ENCODE results near the gene TMEM151B. TPM values are rescaled to one million over a fixed set of nuclear protein-coding genes. Genes with fewer than 3 reads are reported as not detected.

The TMEM151B gene
- total and polyA plus RNA-seq, 11 donors: 0.21 to 5.3 (median 0.45) TPM; not detected in 4

GRCh38 chr6:44245912-44246662 lies 24.2 kb upstream of the TMEM151B start:
- no peaks in the 10 kb centered on the region for H3K27me3 ChIP-seq
- intact Hi-C loops (cut with DNase I): loop anchor here in 2 of 10 donors (1.0 to 10.0 kb wide), 3 partner anchors 25 to 611 kb away; partner anchors contain the start of genes MAD2L1BP (in 1 of the 2) and VEGFA (in 1 of the 2)
- peak overlapping the region; percentile 69 to 98 (median 81) for H3K4me3 ChIP-seq
- H3K9me3 ChIP-seq: no peaks in the 10 kb centered on the region
- TF ChIP-seq, protein P1, sequence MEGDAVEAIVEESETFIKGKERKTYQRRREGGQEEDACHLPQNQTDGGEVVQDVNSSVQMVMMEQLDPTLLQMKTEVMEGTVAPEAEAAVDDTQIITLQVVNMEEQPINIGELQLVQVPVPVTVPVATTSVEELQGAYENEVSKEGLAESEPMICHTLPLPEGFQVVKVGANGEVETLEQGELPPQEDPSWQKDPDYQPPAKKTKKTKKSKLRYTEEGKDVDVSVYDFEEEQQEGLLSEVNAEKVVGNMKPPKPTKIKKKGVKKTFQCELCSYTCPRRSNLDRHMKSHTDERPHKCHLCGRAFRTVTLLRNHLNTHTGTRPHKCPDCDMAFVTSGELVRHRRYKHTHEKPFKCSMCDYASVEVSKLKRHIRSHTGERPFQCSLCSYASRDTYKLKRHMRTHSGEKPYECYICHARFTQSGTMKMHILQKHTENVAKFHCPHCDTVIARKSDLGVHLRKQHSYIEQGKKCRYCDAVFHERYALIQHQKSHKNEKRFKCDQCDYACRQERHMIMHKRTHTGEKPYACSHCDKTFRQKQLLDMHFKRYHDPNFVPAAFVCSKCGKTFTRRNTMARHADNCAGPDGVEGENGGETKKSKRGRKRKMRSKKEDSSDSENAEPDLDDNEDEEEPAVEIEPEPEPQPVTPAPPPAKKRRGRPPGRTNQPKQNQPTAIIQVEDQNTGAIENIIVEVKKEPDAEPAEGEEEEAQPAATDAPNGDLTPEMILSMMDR (IDR thresholded peaks at IDR 0.05): peak in 10 of 12 donors; percentile 9 to 61 (median 40)
- peak in 1 of 2 donors; percentile 18 for TF ChIP-seq POLR2A (IDR thresholded peaks at IDR 0.05)
- peaks cover 0 to 38% (median 35%) of the 10 kb centered on the region in 12 donors for H3K4me1 ChIP-seq
- H3K36me3 ChIP-seq: peaks cover 2 to 32% (median 28%) of the 10 kb centered on the region in 9 donors
- WGBS, 4 donors: 0 to 1% (median 1%) methylated on average over 41 to 62 of the region's 62 CpGs
- peak overlapping the region; percentile 90 to 100 (median 98) for H3K27ac ChIP-seq
- peak; percentile 57 to 85 (median 81) for ATAC-seq
- DNase-seq: peak; percentile 91 to 95 (median 94)

- ATAC-seq: peak; percentile 83 to 88 (median 86)
- intact Hi-C loops (cut with DNase I): loop anchor here in 2 of 10 donors (1.0 to 10.0 kb wide), 3 partner anchors 25 to 612 kb away; partner anchors contain the start of genes MAD2L1BP (in 1 of the 2) and VEGFA (in 1 of the 2)
- peaks cover 2 to 39% (median 35%) of the 10 kb centered on the region in 9 donors for H3K36me3 ChIP-seq
- 0% methylated on average over 30 to 34 of the region's 34 CpGs for WGBS, 4 donors
- peak; percentile 81 to 95 for TF ChIP-seq POLR2A (IDR thresholded peaks at IDR 0.05)
- TF ChIP-seq, protein P1 (IDR thresholded peaks at IDR 0.05): no peak
- no peaks in the 10 kb centered on the region for H3K27me3 ChIP-seq
- peak within 1 kb of the TSS; percentile 90 to 100 (median 98) for H3K27ac ChIP-seq
- H3K9me3 ChIP-seq: no peaks in the 10 kb centered on the region
- H3K4me3 ChIP-seq: peak within 1 kb of the TSS; percentile 69 to 98 (median 81)
- DNase-seq: peak; percentile 94 to 97 (median 95)
- H3K4me1 ChIP-seq: peaks cover 0 to 45% (median 37%) of the 10 kb centered on the region in 12 donors
Observed at GRCh38 chr6:44246663-44247337, 23.4 kb upstream of the TMEM151B start, which contains the start of gene HSP90AB1. HSP90AB1 (plus strand) TSS chr6:44247101; CDS start chr6:44248630, 1,529 bp downstream.

GRCh38 chr6:44247338-44248302 lies 22.6 kb upstream of the TMEM151B start:
- Histone ChIP-seq H3K36me3 (peaks cover 2 to 47% (median 43%) of the 10 kb centered on the region in 9 donors), H3K27me3 (no peaks in the 10 kb centered on the region), H3K9me3 (no peaks in the 10 kb centered on the region), H3K4me3 (peak overlapping the region; percentile 69 to 98 (median 81)), H3K27ac (peak overlapping the region; percentile 90 to 100 (median 98)), H3K4me1 (peaks cover 0 to 53% (median 38%) of the 10 kb centered on the region in 12 donors)
- ATAC-seq (peak; percentile 41 to 60 (median 60)), DNase-seq (peak; percentile 80 to 87 (median 83))
- intact Hi-C loops (cut with DNase I): loop anchor here in 1 of 10 donors (10.0 kb wide), 2 partner anchors 473 to 613 kb away; partner anchors contain the start of genes MAD2L1BP and VEGFA
- WGBS, 4 donors: 0% methylated on average over 25 to 52 of the region's 52 CpGs
- TF ChIP-seq, protein P1 (IDR thresholded peaks at IDR 0.05): peak in 1 of 12 donors; percentile 4
- no peak for TF ChIP-seq POLR2A (IDR thresholded peaks at IDR 0.05)
